OCI-LY3 (cell line): ENCODE measurements around the gene ANP32D.

Experiments used
- EZH2phosphoT487 ChIP-seq: fragments of 200-600 bp; shearing (Covaris generic); IDR thresholded peaks from 2 replicates; pipeline ENCODE4 v1.6.1; 2018; ENCODE audit warnings: antibody characterized with exemption, mixed run types, low read depth
- TF ChIP-seq, protein P1 (sequence below): fragments of 200-600, 300-600 bp; sonication (generic); IDR thresholded peaks from 2 replicates; pipeline ENCODE4 v1.5.1; 2014; ENCODE audit warnings: antibody characterized with exemption, low read length, low read depth

- TF ChIP-seq, protein P1, sequence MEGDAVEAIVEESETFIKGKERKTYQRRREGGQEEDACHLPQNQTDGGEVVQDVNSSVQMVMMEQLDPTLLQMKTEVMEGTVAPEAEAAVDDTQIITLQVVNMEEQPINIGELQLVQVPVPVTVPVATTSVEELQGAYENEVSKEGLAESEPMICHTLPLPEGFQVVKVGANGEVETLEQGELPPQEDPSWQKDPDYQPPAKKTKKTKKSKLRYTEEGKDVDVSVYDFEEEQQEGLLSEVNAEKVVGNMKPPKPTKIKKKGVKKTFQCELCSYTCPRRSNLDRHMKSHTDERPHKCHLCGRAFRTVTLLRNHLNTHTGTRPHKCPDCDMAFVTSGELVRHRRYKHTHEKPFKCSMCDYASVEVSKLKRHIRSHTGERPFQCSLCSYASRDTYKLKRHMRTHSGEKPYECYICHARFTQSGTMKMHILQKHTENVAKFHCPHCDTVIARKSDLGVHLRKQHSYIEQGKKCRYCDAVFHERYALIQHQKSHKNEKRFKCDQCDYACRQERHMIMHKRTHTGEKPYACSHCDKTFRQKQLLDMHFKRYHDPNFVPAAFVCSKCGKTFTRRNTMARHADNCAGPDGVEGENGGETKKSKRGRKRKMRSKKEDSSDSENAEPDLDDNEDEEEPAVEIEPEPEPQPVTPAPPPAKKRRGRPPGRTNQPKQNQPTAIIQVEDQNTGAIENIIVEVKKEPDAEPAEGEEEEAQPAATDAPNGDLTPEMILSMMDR: no peak
- no peak for TF ChIP-seq EZH2phosphoT487
Observed at GRCh38 chr12:48482198-48482597, 9.8 kb downstream of the ANP32D start, which contains the start of gene C12orf54.
